ENCODE data around the gene FKBP1B. TPM values are rescaled to one million over a fixed set of nuclear protein-coding genes. Genes with fewer than 3 reads are reported as not detected.
"Not testable (repeated sequence)": the region's sequence is repeated elsewhere in the genome, so short reads cannot be mapped to it uniquely, and the experiment has no call there.

FKBP1B gene
- polyA plus RNA-seq, 3 donors = 5.2 to 10.1 (median 7.2) TPM

GRCh38 chr2:24088821-24089359, 39.3 kb downstream of the FKBP1B start:
- no peak overlapping the region for H3K4me3 ChIP-seq (replicated peaks in 1 of 3; ENCODE audit: low read depth in 2 of 3, low read length in 3 of 3)
- no peaks in the 10 kb centered on the region for H4K20me1 ChIP-seq (ENCODE audit: insufficient read depth, low read length)
- H3K27me3 ChIP-seq (ENCODE audit: control insufficient read depth in 2 of 2, insufficient read depth in 2 of 2, low read length in 2 of 2) = no peaks in the 10 kb centered on the region
- H3K9ac ChIP-seq (ENCODE audit: insufficient read depth, low read length, poor library complexity, severe bottlenecking) = no peak overlapping the region
- DNase-seq = no peak
- Mint-ChIP-seq H3K4me1 (peaks cover 21% of the 10 kb centered on the region), H3K4me3 (no peak overlapping the region), H3K27ac (no peak overlapping the region), H3K27me3 (ENCODE audit: low read depth in 3 of 3) (peaks cover 0 to 2% (median 1%) of the 10 kb centered on the region in 3 donors), H3K9me3 (peaks cover 0 to 3% (median 2%) of the 10 kb centered on the region in 7 donors), H3K36me3 (peaks cover 23 to 58% of the 10 kb centered on the region in 2 donors)
- intact Hi-C loops (cut with micrococcal nuclease) = no loop called here
- peaks cover 6% of the 10 kb centered on the region for H3K79me2 ChIP-seq (ENCODE audit: insufficient read depth, low read length)
- no peak overlapping the region for H2AFZ ChIP-seq (ENCODE audit: insufficient read depth, low read depth, low read length, poor library complexity, severe bottlenecking)
- 100% methylated on average over 1 of the region's 2 CpGs for WGBS (ENCODE audit: insufficient coverage)
- H3K4me2 ChIP-seq (replicated peaks; ENCODE audit: extremely low read depth, low read length, poor library complexity, severe bottlenecking) = no peak overlapping the region
- H3K36me3 ChIP-seq (replicated peaks in 1 of 2; ENCODE audit: control insufficient read depth in 1 of 2, insufficient read depth in 2 of 2, low read length in 2 of 2) = peaks cover 2 to 14% of the 10 kb centered on the region in 2 donors
- H3K27ac ChIP-seq (ENCODE audit: low read depth in 1 of 2, low read length in 2 of 2) = no peak overlapping the region
- no peaks in the 10 kb centered on the region for H3K9me3 ChIP-seq (replicated peaks in 1 of 2; ENCODE audit: control insufficient read depth in 1 of 2, insufficient read depth in 1 of 2, low read length in 2 of 2)
- TF ChIP-seq CTCF (IDR thresholded peaks at IDR 0.05) = no peak
- H3K4me1 ChIP-seq (ENCODE audit: control insufficient read depth in 1 of 2, insufficient read depth in 2 of 2, low read length in 2 of 2) = peaks cover 12 to 21% of the 10 kb centered on the region in 2 donors

- H3K27me3 ChIP-seq (ENCODE audit: control insufficient read depth in 2 of 2, insufficient read depth in 2 of 2, low read length in 2 of 2); H3K27ac Mint-ChIP-seq; H4K20me1 ChIP-seq (ENCODE audit: insufficient read depth, low read length); H2AFZ ChIP-seq (ENCODE audit: insufficient read depth, low read depth, low read length, poor library complexity, severe bottlenecking); H3K9me3 ChIP-seq (replicated peaks in 1 of 2; ENCODE audit: control insufficient read depth in 1 of 2, insufficient read depth in 1 of 2, low read length in 2 of 2); H3K4me3 ChIP-seq (replicated peaks in 1 of 3; ENCODE audit: low read depth in 2 of 3, low read length in 3 of 3); H3K4me1 ChIP-seq (ENCODE audit: control insufficient read depth in 1 of 2, insufficient read depth in 2 of 2, low read length in 2 of 2); intact Hi-C loops (cut with micrococcal nuclease); H3K9ac ChIP-seq (ENCODE audit: insufficient read depth, low read length, poor library complexity, severe bottlenecking); H3K79me2 ChIP-seq (ENCODE audit: insufficient read depth, low read length); H3K27me3 Mint-ChIP-seq (ENCODE audit: low read depth in 3 of 3); H3K27ac ChIP-seq (ENCODE audit: low read depth in 1 of 2, low read length in 2 of 2); H3K4me2 ChIP-seq (replicated peaks; ENCODE audit: extremely low read depth, low read length, poor library complexity, severe bottlenecking); DNase-seq; H3K4me3 Mint-ChIP-seq: not testable (repeated sequence)
- H3K36me3 Mint-ChIP-seq = peaks cover 42 to 82% of the 10 kb centered on the region in 2 donors
- peaks cover 3 to 17% (median 13%) of the 10 kb centered on the region in 7 donors for H3K9me3 Mint-ChIP-seq
- no CpG with 5 or more reads among the region's 5 CpGs for WGBS (ENCODE audit: insufficient coverage)
- H3K36me3 ChIP-seq (replicated peaks in 1 of 2; ENCODE audit: control insufficient read depth in 1 of 2, insufficient read depth in 2 of 2, low read length in 2 of 2) = peaks cover 15 to 35% of the 10 kb centered on the region in 2 donors
- H3K4me1 Mint-ChIP-seq = peaks cover 11% of the 10 kb centered on the region
Observed at GRCh38 chr2:24093270-24093669, 43.7 kb downstream of the FKBP1B start.

- H3K27ac Mint-ChIP-seq = peak overlapping the region in 2 of 7 donors; percentile 57 to 60
- peaks cover 15 to 35% of the 10 kb centered on the region in 2 donors for H3K36me3 ChIP-seq (replicated peaks in 1 of 2; ENCODE audit: control insufficient read depth in 1 of 2, insufficient read depth in 2 of 2, low read length in 2 of 2)
- not testable (repeated sequence) for H3K4me3 Mint-ChIP-seq
Observed at GRCh38 chr2:24095171-24095677, 45.7 kb downstream of the FKBP1B start.

GRCh38 chr2:24100732-24101131, 51.2 kb downstream of the FKBP1B start:
- intact Hi-C loops (cut with micrococcal nuclease); H3K9ac ChIP-seq (ENCODE audit: insufficient read depth, low read length, poor library complexity, severe bottlenecking); H4K20me1 ChIP-seq (ENCODE audit: insufficient read depth, low read length); H3K4me1 Mint-ChIP-seq; H3K27ac Mint-ChIP-seq; H3K4me3 ChIP-seq (replicated peaks in 1 of 3; ENCODE audit: low read depth in 2 of 3, low read length in 3 of 3); H3K4me1 ChIP-seq (ENCODE audit: control insufficient read depth in 1 of 2, insufficient read depth in 2 of 2, low read length in 2 of 2); H3K79me2 ChIP-seq (ENCODE audit: insufficient read depth, low read length); H3K27ac ChIP-seq (ENCODE audit: low read depth in 1 of 2, low read length in 2 of 2); H2AFZ ChIP-seq (ENCODE audit: insufficient read depth, low read depth, low read length, poor library complexity, severe bottlenecking); H3K27me3 ChIP-seq (ENCODE audit: control insufficient read depth in 2 of 2, insufficient read depth in 2 of 2, low read length in 2 of 2); H3K4me2 ChIP-seq (replicated peaks; ENCODE audit: extremely low read depth, low read length, poor library complexity, severe bottlenecking); H3K4me3 Mint-ChIP-seq; H3K27me3 Mint-ChIP-seq (ENCODE audit: low read depth in 3 of 3); DNase-seq: not testable (repeated sequence)
- peaks cover 18 to 27% of the 10 kb centered on the region in 2 donors for H3K36me3 ChIP-seq (replicated peaks in 1 of 2; ENCODE audit: control insufficient read depth in 1 of 2, insufficient read depth in 2 of 2, low read length in 2 of 2)
- peaks cover 6 to 17% of the 10 kb centered on the region in 2 donors for H3K9me3 ChIP-seq (replicated peaks in 1 of 2; ENCODE audit: control insufficient read depth in 1 of 2, insufficient read depth in 1 of 2, low read length in 2 of 2)
- peaks cover 18 to 46% (median 31%) of the 10 kb centered on the region in 7 donors for H3K9me3 Mint-ChIP-seq
- no CpG with 5 or more reads among the region's 2 CpGs for WGBS (ENCODE audit: insufficient coverage)
- peaks cover 28 to 54% of the 10 kb centered on the region in 2 donors for H3K36me3 Mint-ChIP-seq

More at GRCh38 chr2:24095171-24095677, 45.7 kb downstream of the FKBP1B start:
- 97% methylated on average over 15 of the region's 17 CpGs for WGBS (ENCODE audit: insufficient coverage)
- H3K4me3 ChIP-seq (replicated peaks in 1 of 3; ENCODE audit: low read depth in 2 of 3, low read length in 3 of 3); H2AFZ ChIP-seq (ENCODE audit: insufficient read depth, low read depth, low read length, poor library complexity, severe bottlenecking); H3K9me3 ChIP-seq (replicated peaks in 1 of 2; ENCODE audit: control insufficient read depth in 1 of 2, insufficient read depth in 1 of 2, low read length in 2 of 2); H3K9ac ChIP-seq (ENCODE audit: insufficient read depth, low read length, poor library complexity, severe bottlenecking); H3K27me3 ChIP-seq (ENCODE audit: control insufficient read depth in 2 of 2, insufficient read depth in 2 of 2, low read length in 2 of 2); intact Hi-C loops (cut with micrococcal nuclease); H4K20me1 ChIP-seq (ENCODE audit: insufficient read depth, low read length); H3K79me2 ChIP-seq (ENCODE audit: insufficient read depth, low read length); H3K4me2 ChIP-seq (replicated peaks; ENCODE audit: extremely low read depth, low read length, poor library complexity, severe bottlenecking); H3K27ac ChIP-seq (ENCODE audit: low read depth in 1 of 2, low read length in 2 of 2); H3K27me3 Mint-ChIP-seq (ENCODE audit: low read depth in 3 of 3); DNase-seq; H3K4me1 ChIP-seq (ENCODE audit: control insufficient read depth in 1 of 2, insufficient read depth in 2 of 2, low read length in 2 of 2); H3K4me1 Mint-ChIP-seq: not testable (repeated sequence)
- peaks cover 12 to 28% (median 19%) of the 10 kb centered on the region in 7 donors for H3K9me3 Mint-ChIP-seq
- H3K36me3 Mint-ChIP-seq = peaks cover 40 to 62% of the 10 kb centered on the region in 2 donors

All from CD14-positive monocyte (primary cell).